Measurements from ENCODE around the gene SLC38A10.

SLC38A10 gene

DNA sequence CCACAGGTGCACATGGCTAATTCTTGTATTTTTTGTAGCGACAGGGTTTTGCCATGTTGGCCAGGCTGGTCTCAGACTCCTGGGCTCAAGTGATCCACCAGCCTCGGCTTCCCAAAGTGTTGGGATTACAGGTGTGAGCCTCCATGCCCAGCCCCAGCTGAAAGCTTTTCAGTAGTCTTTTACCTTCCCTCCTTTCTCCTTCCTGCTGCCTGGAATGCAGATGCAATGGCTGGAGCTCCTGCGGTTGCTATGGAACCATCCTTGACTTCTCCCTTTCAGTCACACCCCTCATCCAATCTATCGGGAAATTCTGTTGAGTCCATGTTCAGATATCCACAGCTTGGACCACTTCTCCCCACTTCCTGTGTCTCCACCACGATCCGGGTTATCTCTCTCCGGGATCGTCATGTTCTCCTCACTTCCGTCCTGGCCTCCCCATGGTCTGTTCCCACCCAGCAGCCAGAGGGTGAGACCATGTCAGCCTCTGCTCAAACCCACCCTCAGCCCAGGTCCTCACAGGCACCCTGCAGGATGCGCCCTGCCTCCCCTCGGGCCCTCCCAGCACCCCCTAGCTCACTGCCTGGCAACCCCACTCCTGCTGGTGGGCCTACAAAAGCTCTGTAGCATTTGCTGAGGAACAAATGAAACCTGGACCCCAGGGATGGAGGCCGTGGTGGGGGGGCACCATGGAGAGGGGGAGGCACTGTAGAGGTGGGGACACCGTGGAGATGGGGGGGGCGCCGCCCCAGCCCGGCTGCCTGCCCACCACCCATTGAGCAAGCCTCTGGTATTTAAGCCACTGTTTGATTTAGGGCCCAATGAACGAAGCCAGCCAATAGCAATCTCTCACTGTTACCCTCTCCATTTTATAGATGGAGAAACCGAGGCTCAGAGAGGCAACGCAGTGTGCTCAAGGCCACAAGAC, 12.8 kb upstream of the SLC38A10 start:
- Histone ChIP-seq H3K27me3 (ENCODE audit: insufficient read depth, low read depth, severe bottlenecking) (no peaks in the 10 kb centered on the region), H3K4me3 (ENCODE audit: low read depth, low read length) (no peak overlapping the region), H3K9me3 (ENCODE audit: severe bottlenecking) (no peaks in the 10 kb centered on the region), H3K36me3 (no peaks in the 10 kb centered on the region), H3K27ac (no peak overlapping the region)
- TF ChIP-seq, protein P1, sequence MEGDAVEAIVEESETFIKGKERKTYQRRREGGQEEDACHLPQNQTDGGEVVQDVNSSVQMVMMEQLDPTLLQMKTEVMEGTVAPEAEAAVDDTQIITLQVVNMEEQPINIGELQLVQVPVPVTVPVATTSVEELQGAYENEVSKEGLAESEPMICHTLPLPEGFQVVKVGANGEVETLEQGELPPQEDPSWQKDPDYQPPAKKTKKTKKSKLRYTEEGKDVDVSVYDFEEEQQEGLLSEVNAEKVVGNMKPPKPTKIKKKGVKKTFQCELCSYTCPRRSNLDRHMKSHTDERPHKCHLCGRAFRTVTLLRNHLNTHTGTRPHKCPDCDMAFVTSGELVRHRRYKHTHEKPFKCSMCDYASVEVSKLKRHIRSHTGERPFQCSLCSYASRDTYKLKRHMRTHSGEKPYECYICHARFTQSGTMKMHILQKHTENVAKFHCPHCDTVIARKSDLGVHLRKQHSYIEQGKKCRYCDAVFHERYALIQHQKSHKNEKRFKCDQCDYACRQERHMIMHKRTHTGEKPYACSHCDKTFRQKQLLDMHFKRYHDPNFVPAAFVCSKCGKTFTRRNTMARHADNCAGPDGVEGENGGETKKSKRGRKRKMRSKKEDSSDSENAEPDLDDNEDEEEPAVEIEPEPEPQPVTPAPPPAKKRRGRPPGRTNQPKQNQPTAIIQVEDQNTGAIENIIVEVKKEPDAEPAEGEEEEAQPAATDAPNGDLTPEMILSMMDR (IDR thresholded peaks at IDR 0.05; ENCODE audit: low read depth, low read length), result no peak
- DNase-seq, result no peak

DNA sequence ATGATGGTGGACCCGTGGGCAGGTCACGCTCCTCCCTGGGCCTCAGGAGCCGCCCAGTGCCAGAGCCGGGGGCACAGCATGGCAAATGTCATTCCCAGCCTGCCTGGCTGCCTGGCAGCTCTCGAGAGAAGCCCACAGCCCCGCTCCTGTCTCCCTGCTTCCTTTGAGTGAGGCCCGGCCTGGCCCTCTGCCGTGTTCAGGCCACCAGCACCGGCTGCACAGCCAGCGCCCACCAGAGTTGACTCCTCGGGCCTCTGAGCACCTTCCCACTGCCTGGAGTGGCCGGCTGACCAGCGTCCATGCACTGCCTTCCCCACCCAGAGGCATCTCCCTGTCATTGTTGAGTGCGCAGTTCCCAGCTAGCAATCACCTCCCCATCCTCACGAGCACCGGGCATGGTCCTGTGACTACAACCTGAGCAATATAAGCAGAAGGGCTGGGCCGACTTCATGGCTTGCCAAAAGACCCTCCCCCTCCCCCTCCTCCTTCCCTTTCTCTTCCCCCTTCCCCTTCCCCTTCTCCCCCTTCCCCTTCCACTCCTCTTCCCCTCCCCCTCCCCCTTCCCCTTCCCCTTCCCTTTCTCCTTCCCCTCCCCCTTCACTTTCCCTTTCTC, 11.9 kb upstream of the SLC38A10 start:
- no peaks in the 10 kb centered on the region for H3K27me3 ChIP-seq (ENCODE audit: insufficient read depth, low read depth, severe bottlenecking)
- TF ChIP-seq, protein P1 (IDR thresholded peaks at IDR 0.05; ENCODE audit: low read depth, low read length), result no peak
- peak overlapping the region; percentile 78 for H3K27ac ChIP-seq

DNA sequence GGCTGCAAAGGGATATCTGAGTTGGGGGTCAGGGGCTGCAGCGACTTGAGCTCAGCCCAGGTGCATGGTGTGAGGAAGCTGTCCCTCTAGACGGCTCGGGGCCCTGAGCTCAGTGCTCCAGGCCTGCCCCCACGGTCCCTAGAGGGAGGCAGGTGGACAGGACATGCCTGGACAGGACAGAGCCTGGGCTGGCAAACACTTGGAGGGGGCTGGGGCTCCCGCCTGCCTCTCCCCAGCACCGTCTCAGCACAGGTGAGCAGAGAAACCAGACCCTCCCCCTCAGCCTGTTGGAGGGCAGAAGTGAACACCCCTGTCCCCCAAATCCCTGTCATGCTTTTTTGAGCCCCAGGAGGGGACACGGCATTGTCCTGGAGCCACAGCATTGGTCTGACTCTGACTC, 11.4 kb upstream of the SLC38A10 start:
- H3K27me3 ChIP-seq (ENCODE audit: insufficient read depth, low read depth, severe bottlenecking), result no peaks in the 10 kb centered on the region

More for the DNA sequence above, 11.9 kb upstream of the SLC38A10 start:
- no peak for DNase-seq
- Histone ChIP-seq H3K36me3 (no peaks in the 10 kb centered on the region), H3K9me3 (ENCODE audit: severe bottlenecking) (no peaks in the 10 kb centered on the region), H3K4me3 (ENCODE audit: low read depth, low read length) (no peak overlapping the region)

DNA sequence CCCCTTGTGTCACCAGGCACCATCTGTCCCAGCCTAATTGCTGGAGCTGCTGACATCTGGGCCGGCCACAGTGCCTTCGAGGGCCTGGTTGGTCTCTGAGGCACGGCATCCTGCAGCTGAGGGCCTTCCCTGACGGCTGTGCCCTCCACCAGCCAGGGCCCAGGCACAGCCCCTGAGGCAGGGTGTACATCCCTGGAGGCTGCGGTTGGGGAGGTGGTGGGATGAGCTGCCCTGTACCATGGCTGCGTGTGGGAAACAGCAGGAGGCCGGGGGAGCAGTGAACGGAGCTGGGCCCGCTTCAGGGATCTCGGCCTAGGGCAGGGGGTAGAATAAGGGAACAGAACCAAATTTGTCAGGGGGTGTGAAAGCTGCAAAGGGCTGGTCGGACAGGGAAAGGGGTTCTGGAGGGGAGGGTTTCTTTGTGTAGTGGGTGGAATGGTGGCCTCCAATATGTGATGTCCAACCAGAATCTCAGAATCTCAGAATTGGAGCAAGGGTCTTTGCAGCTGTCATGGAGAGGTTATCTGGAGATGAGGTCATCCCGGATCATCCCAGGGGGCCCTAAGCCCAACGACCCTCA, 10.0 kb upstream of the SLC38A10 start:
- Histone ChIP-seq H3K4me3 (ENCODE audit: low read depth, low read length) (no peak overlapping the region), H3K27me3 (ENCODE audit: insufficient read depth, low read depth, severe bottlenecking) (no peaks in the 10 kb centered on the region), H3K9me3 (ENCODE audit: severe bottlenecking) (no peaks in the 10 kb centered on the region), H3K27ac (peak overlapping the region; percentile 78), H3K36me3 (no peaks in the 10 kb centered on the region)
- TF ChIP-seq, protein P1 (IDR thresholded peaks at IDR 0.05; ENCODE audit: low read depth, low read length), result no peak
- DNase-seq, result no peak

More for the DNA sequence above, 11.4 kb upstream of the SLC38A10 start:
- TF ChIP-seq, protein P1 (IDR thresholded peaks at IDR 0.05; ENCODE audit: low read depth, low read length), result no peak
- peak; percentile 79 for DNase-seq
- Histone ChIP-seq H3K4me3 (ENCODE audit: low read depth, low read length) (no peak overlapping the region), H3K9me3 (ENCODE audit: severe bottlenecking) (no peaks in the 10 kb centered on the region), H3K36me3 (no peaks in the 10 kb centered on the region), H3K27ac (peak overlapping the region; percentile 78)

DNA sequence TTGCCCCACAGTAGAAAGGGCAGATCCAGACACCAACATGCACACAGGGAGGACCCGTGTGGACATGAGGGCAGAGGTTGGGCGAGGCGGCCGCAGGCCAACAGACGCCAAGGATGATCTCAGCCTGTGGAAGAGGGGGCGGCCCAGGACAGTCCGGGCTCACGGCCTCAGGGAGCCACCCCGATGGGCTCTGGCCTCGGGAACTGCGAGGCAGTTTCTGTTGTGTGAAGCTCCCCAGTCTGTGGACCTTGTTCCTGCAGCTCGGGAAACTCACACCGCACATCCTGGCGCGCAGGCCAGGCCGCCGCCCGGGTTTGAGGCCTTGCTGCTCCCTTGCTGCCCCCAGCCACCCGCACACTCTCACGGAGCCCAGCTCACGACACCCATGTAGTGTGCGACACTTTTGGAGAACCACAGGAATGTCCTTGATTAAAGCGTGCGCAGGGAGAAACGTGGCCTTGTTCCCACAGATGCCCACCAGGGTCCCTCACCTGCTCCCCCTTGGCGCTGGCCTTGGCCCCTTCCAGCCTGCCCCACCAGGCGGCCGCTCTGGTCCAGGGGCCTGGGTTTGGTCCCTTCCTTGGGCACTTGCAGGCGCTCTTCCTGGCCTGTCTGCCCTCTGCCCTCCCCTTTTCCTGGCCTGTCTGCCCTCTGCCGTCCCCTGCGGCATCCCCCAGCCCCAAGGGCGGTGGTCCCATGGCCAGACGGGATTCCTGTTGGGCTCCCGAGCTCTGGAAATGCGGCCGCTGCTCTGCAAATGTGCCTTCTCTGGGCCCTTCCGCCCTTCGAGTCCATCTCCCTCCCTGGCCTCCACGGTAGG, 9.3 kb upstream of the SLC38A10 start:
- Histone ChIP-seq H3K27ac (peak overlapping the region; percentile 78), H3K27me3 (ENCODE audit: insufficient read depth, low read depth, severe bottlenecking) (no peaks in the 10 kb centered on the region), H3K4me3 (ENCODE audit: low read depth, low read length) (no peak overlapping the region), H3K36me3 (no peaks in the 10 kb centered on the region), H3K9me3 (ENCODE audit: severe bottlenecking) (no peaks in the 10 kb centered on the region)
- no peak for DNase-seq
- TF ChIP-seq, protein P1 (IDR thresholded peaks at IDR 0.05; ENCODE audit: low read depth, low read length), result no peak

Measured in WERI-Rb-1 (cell line).